WERI-Rb-1 (cell line): Measurements from ENCODE around the gene METTL26.

Source experiments
- DNase-seq: peaks from one replicate; pipeline ENCODE4 v3.0.0-alpha.2; 2020
- H3K27ac ChIP-seq: fragments of 250-450 bp; sonication (Bioruptor Pico); 2 replicates; pipeline ENCODE4 v1.5.1; 2020; ENCODE audit warnings: mild to moderate bottlenecking, moderate library complexity
- H3K27me3 ChIP-seq: fragments of 250-450 bp; sonication (Bioruptor Pico); 2 replicates; pipeline ENCODE4 v1.5.1; 2021; ENCODE audit warnings: mild to moderate bottlenecking, low read depth, moderate library complexity; ENCODE audit not compliant: insufficient read depth, severe bottlenecking
- H3K36me3 ChIP-seq: fragments of 250-450 bp; sonication (Bioruptor Pico); 2 replicates; pipeline ENCODE4 v1.5.1; 2020; ENCODE audit warnings: mild to moderate bottlenecking, moderate library complexity
- H3K4me3 ChIP-seq: 2 replicates; pipeline ENCODE4 v1.5.1; 2011; ENCODE audit warnings: low read depth, mild to moderate bottlenecking, control low read depth, low read length
- H3K9me3 ChIP-seq: fragments of 250-450 bp; sonication (Bioruptor Pico); 2 replicates; pipeline ENCODE4 v1.5.1; 2021; ENCODE audit warnings: mild to moderate bottlenecking, moderate library complexity; ENCODE audit not compliant: severe bottlenecking
- TF ChIP-seq, protein P1 (sequence below): IDR thresholded peaks from 2 replicates; pipeline ENCODE4 v1.5.1; 2011; ENCODE audit warnings: low read depth, mild to moderate bottlenecking, control low read depth, inconsistent platforms, low read length

METTL26 gene

GRCh38 chr16:682493-683395 is 46.6 kb upstream of the METTL26 start:
- Histone ChIP-seq H3K36me3 (peaks cover 59% of the 10 kb centered on the region), H3K27ac (no peak overlapping the region; the same call in 1 of the 2 replicates), H3K27me3 (no peaks in the 10 kb centered on the region), H3K4me3 (no peak overlapping the region), H3K9me3 (no peaks in the 10 kb centered on the region)
- TF ChIP-seq, protein P1, sequence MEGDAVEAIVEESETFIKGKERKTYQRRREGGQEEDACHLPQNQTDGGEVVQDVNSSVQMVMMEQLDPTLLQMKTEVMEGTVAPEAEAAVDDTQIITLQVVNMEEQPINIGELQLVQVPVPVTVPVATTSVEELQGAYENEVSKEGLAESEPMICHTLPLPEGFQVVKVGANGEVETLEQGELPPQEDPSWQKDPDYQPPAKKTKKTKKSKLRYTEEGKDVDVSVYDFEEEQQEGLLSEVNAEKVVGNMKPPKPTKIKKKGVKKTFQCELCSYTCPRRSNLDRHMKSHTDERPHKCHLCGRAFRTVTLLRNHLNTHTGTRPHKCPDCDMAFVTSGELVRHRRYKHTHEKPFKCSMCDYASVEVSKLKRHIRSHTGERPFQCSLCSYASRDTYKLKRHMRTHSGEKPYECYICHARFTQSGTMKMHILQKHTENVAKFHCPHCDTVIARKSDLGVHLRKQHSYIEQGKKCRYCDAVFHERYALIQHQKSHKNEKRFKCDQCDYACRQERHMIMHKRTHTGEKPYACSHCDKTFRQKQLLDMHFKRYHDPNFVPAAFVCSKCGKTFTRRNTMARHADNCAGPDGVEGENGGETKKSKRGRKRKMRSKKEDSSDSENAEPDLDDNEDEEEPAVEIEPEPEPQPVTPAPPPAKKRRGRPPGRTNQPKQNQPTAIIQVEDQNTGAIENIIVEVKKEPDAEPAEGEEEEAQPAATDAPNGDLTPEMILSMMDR: no peak
- no peak for DNase-seq

DNA sequence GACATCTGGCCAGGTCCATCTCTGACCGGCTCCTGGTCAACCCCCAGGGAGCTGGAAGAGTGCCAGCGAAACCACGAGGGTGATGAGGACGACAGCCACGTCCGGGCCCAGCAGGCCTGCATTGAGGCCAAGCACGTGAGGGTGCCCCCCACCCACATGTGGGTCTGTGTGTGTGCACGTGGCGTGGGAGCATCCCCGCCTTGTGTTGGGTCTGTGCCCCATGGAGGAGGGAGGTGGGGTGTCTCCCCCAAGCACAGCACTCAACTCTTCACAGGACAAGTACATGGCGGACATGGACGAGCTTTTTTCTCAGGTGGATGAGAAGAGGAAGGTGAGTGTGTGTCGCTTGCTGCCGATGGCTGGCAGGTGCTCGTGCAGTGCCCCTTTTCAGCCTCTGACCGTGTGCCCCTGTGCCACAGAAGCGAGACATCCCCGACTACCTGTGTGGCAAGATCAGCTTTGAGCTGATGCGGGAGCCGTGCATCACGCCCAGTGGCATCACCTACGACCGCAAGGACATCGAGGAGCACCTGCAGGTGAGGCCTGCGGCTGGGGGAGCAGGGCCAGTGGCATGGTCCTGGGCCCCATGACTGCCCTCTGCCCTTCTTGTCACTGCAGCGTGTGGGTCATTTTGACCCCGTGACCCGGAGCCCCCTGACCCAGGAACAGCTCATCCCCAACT is 45.8 kb upstream of the METTL26 start:
- no peak overlapping the region for H3K4me3 ChIP-seq
- H3K36me3 ChIP-seq: peaks cover 51% of the 10 kb centered on the region
- DNase-seq: no peak
- no peaks in the 10 kb centered on the region for H3K27me3 ChIP-seq
- H3K9me3 ChIP-seq: no peaks in the 10 kb centered on the region
- no peak overlapping the region; the same call in 1 of the 2 replicates for H3K27ac ChIP-seq
- TF ChIP-seq, protein P1: no peak

DNA sequence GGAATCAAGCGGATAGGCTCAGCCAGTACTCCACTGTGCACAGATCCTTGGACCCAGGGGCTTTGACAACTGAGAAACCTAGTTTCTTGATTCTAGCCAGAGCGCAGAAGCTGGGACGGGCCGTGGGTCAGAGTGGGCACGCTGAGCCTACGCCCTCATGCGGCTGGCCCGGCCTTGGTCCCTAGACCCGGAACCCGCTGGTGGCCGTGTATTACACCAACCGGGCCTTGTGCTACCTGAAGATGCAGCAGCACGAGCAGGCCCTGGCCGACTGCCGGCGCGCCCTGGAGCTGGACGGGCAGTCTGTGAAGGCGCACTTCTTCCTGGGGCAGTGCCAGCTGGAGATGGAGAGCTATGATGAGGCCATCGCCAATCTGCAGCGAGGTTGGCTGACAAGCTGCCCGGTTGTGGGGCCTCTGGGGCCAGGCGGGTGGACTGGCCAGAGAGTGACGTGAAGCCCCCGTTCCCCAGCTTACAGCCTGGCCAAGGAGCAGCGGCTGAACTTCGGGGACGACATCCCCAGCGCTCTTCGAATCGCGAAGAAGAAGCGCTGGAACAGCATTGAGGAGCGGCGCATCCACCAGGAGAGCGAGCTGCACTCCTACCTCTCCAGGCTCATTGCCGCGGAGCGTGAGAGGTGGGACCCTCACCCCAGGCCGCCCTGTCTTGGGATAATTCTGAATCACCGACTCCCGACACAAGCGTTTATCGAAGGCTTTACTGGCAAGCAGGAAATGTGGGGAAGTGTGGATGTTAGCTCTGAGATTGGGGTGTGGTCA is 45.1 kb upstream of the METTL26 start:
- peak overlapping the region; percentile 91 for H3K27ac ChIP-seq
- H3K36me3 ChIP-seq: peaks cover 43% of the 10 kb centered on the region
- peak overlapping the region; percentile 76 for H3K4me3 ChIP-seq
- TF ChIP-seq, protein P1: peak; percentile 37; the same call in 1 of the 2 replicates
- no peaks in the 10 kb centered on the region for H3K9me3 ChIP-seq
- peak; percentile 38 for DNase-seq
- H3K27me3 ChIP-seq: no peaks in the 10 kb centered on the region

- TF ChIP-seq, protein P1: no peak
- Histone ChIP-seq H3K36me3 (peaks cover 39% of the 10 kb centered on the region), H3K27me3 (no peaks in the 10 kb centered on the region), H3K9me3 (no peaks in the 10 kb centered on the region), H3K4me3 (peak overlapping the region; percentile 76), H3K27ac (peak overlapping the region; percentile 91)
- DNase-seq: no peak
Measured at GRCh38 chr16:680625-680945, 44.5 kb upstream of the METTL26 start.

GRCh38 chr16:679814-680624 is 43.9 kb upstream of the METTL26 start, which contains the start of gene STUB1:
Gene STUB1, plus strand, starts transcription at chr16:680410. Its CDS starts 116 bp downstream, at chr16:680526.
- Histone ChIP-seq H3K27me3 (no peaks in the 10 kb centered on the region), H3K9me3 (no peaks in the 10 kb centered on the region), H3K36me3 (peaks cover 34% of the 10 kb centered on the region), H3K4me3 (peak within 1 kb of the TSS; percentile 76), H3K27ac (peak within 1 kb of the TSS; percentile 92)
- TF ChIP-seq, protein P1: no peak
- DNase-seq: peak; percentile 94
